ENCODE data around the gene TMEM140.

GRCh38 chr7:135158141-135158655 is 10.3 kb downstream of the TMEM140 start:
- no peak for TF ChIP-seq CTCF (IDR thresholded peaks at IDR 0.05)
- no peak for TF ChIP-seq POLR2AphosphoS5 (IDR thresholded peaks at IDR 0.05)
